ENCODE measurements around the gene HDHD5.

The HDHD5 gene

DNA sequence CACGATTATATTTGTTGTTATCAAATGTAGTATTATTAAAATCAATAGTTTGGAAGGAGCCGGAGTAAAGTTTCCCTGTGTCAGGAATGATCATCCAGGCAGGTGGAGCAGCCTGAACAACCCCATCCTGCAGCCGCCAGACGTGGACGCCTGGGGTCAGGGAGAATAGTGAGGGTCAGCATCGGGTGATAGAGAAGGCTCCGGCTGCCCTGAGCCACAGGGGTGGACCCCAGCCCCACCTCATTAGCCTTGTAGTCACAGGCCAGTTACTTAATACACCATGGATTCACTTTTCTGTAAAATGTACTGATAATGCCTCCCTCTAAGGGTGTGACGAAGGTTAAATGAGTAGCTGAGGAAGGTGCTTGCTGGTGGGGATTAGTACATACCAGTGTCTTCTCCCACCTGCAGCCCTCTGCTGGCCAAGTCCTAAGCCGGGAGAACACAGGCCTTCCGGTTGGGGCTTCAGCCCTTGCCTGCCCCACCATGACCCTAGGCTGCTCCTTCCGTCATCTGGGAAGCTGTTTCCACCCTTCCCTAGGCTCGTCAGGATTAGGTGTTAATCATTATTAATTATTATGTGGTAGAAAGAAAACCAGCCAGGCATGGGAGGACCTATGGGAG is 52.8 kb downstream of the HDHD5 start:
- no peak for DNase-seq (ENCODE audit: low spot score)

DNA sequence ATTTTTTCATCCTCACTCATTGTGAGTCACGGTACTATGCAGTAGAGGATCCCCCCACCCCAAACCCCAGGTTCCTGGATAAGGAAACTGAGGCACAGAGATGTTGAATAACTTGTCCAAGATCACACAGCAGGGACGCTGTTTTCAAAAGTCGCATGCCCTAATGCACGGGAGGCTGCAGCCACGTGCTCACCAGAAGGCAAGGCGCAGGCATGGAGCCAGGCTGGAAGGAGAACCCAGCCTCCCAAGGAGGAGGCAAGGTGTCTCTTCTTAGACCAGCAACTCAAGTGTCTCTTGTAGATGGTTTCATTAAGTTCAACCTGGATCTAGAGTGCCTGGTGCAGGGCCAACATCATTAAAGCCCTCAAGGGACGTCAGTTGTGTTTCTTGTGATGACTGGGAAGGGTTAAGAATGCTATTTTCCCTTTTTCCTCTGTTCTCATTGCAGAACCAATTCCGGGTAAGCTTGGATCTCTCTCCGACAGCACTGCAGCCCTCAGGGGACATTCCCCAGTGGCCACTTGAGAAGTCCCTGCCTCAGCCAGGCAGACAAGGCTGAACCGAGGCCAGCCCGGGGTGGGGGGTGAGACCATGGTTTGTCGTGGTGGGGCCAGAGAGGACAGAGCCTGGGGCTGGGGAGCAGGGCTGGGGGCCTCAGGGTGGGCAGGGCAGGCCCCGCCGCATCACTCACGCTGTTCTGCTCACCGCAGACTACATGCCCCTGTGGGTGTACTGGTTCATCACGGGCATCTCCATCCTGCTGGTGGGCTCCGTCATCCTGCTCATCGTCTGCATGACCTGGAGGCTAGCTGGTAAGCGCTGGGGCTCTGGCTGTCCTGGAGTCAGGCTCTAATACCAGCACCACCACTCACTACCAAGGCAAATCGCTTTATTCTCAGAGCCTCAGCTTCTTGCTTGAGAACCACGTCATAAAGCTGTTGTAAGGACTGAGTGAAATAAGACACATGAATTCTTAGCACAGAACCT is 53.6 kb downstream of the HDHD5 start:
- no peak for DNase-seq (ENCODE audit: low spot score)

DNA sequence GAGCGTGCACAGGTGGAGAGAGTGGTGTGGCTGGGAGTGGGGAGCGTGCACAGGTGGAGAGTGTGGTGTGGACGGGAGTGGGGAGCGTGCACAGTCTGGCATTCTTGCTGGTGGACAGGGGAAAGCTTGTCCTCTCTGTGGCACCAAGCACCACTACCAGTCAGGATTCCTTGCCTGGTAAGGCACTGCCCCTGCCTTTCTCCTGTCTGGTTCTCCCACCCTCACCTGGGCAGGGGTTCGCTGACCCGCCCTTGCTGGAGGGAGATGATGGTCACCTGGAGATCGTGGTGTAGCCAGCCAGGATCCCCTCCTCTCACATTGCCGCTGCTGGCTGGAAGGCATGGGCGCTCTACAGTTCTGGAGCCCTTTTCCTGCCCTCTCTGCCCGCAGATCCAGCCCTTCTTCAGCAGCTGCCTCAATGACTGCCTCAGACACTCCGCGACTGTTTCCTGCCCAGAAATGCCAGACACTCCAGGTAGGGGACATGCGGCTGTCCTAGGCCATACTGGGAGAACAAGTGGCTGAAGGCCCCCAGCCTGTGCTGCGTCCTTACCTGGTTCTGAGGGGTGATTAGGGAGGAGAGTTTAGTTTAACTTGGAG is 54.6 kb downstream of the HDHD5 start:
- no peak for DNase-seq (ENCODE audit: low spot score)

DNA sequence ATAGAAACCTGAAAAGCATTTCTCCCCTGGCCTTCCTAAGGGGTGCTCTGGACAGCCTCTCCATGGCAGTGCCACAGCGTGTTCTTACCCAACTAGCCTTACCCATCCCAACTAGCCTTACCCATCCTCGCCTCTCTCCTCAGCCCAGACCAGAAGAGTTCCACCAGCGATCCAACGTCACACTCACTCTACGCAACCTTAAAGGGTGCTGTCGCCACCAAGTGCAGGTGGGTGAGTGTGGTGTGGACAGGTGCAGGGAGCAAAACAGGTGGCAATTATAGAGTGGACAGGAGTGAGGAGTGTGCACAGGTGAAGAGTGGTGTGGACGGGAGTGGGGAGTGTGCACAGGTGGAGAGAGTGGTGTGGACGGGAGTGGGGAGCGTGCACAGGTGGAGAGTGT is 55.7 kb downstream of the HDHD5 start:
- DNase-seq (ENCODE audit: low spot score), result no peak

DNA sequence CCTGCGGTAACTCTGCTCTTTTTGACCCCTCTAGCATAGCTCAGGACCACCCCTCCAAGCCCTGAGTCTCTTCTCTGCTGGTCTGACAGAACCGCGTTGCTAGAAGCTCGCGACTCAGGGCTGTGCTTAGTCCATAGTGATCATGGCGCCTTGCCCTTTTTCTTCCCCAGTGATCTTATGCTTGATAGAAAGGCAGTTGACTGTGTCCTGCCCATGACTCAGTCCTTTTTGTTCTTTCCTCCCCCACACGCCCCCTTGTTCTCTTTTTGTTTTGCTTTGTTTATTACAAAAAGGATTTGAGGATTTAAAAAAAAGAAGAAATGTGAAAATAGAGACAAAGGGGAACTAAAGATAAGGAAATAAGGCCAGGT is 56.8 kb downstream of the HDHD5 start:
- DNase-seq (ENCODE audit: low spot score), result no peak

DNA sequence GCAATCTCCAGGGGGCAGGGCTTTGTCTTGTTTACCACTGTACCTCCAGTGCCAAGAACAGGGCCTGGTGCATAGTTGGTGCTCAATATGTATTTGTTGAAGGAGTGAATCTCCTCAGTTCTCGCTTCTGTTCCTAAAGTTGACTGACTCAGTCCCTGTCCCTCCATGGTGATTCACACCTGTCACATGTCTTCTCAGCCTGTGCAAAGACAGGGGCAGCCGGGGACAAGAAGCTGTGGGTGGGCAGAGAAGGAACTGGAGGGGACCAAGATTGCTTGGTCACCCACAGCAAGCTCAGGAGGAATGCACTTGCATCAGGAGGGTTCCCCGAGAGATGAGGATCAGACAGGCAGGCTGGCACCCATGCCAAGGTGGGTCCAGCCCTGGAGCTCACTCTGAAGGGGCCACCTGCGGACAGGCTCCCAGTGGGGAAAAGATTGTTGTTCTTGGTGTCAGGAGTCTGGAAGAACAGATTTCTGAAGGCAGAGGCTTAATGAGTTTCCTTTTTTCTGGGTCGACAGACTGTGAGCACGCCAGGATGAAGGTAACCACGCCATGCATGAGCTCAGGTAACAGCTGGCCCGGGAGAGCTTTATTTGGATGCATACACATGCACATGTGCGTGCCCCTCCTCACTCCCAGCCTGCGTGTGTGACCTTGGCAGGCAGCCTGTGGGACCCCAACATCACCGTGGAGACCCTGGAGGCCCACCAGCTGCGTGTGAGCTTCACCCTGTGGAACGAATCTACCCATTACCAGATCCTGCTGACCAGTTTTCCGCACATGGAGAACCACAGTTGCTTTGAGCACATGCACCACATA is 57.4 kb downstream of the HDHD5 start:
- no peak for DNase-seq (ENCODE audit: low spot score)

DNA sequence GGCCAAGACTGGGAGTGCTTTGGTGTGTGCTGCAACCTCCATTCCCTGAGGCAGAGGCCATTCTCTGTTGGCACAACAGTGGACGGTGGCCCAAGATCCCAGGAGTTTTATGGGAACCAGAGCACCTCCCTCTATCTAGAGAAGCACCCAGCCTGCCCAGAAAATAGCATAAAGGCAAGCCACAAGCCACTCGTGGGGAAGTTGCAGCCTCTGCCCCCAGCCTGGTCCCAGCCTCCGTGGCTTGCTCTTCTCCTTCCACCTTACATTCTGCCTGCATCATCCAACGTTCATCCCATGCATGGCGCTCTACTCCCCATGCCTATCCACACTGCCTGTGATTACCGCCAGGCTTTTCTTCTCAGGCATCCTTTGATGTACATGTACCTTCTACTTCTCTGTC is 58.5 kb downstream of the HDHD5 start:
- no peak for DNase-seq (ENCODE audit: low spot score)

DNA sequence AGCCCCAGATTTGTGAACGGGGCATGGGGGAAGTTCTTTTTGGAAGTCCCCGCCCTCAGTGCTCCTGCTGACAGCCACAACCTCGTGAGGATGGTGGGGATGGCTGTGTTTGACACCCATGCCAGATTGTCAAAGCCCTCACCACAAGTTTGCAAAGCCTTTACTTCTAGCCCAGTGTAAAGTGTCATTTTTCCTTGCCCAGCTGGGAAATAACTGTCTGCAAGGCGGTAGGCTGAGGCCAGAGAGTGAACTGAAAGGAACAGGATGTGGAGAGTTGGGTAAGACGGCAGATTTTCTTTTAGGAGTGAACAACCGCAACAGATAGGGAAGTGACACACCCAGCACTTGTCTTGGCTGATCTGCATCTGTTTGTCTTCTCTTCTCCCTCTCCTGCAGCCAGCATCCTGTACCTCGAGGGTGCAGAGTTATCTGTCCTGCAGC is 60.7 kb downstream of the HDHD5 start:
- no peak for DNase-seq (ENCODE audit: low spot score)

DNA sequence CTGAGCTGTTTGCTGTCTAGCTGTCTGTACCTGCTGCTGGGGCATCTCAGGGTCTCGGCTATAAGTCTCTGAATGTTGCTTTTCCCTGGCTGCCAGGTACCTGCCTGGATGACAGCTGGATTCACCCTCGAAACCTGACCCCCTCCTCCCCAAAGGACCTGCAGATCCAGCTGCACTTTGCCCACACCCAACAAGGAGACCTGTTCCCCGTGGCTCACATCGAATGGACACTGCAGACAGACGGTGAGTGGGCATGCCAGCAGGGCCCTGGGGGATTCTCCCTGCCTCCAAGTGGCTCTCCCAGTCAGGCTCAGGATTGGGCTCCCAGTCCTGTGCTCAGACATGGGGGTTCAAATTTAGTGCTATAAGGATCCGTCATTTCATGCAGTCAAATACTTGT is 61.4 kb downstream of the HDHD5 start:
- DNase-seq (ENCODE audit: low spot score), result no peak

DNA sequence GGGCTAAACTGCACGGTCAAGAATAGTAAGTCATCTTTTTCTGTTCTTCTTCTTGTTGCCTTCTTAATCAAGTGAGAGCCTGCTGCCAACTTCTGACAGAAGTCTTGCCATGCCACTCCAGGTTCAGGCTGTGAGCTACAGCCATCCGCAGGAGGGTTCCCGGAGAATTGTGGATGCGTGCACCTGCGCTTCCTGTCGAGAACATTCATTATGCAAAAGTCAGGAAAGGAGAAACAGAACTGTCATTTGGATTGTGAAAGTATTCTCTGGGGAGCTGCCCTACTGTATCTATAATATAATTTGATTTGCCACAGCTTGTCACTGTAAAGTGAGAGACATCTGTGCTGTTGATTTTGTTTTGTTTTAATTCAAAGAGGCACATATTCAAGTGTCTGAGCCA is 62.0 kb downstream of the HDHD5 start:
- DNase-seq (ENCODE audit: low spot score), result peak; percentile 44

DNA sequence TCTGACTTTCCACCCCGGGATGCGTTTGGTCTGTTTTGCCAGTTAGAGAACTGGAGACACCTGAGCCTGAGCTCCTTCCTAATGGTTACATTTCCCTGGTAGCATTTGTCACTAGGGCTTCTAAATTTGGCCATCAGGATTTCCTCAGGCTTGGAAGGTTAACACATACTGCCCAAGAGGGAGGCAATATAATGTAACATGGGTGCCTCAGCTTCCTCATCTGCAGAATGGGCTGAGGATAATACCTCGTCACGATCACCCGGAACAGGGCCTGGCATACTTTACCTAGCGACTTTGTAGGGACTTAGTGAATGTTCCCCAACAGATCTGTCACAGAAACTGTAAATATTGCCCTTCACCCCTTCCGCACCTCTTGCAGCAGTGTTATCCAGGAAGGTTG is 63.0 kb downstream of the HDHD5 start:
- DNase-seq (ENCODE audit: low spot score), result no peak

DNA sequence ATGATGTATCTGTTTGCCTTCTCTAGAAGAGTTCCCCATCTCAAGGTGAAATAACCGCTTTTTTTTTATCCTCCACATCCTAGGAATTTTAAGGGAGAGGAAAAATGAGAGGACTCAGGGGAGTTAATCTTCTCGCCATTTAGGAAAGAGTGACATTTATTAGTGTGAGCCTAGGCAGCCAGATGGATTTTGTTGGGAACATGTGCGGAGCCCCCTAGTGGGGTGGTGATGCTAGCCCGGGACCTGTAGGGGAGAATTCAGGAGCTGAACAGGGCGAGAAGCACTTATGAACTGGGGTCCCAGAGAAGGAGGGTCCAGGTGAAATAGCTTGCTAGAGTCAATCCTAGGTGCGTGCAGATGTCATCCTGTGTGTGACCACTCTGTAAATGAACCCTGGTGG is 63.5 kb downstream of the HDHD5 start:
- DNase-seq (ENCODE audit: low spot score), result no peak

DNA sequence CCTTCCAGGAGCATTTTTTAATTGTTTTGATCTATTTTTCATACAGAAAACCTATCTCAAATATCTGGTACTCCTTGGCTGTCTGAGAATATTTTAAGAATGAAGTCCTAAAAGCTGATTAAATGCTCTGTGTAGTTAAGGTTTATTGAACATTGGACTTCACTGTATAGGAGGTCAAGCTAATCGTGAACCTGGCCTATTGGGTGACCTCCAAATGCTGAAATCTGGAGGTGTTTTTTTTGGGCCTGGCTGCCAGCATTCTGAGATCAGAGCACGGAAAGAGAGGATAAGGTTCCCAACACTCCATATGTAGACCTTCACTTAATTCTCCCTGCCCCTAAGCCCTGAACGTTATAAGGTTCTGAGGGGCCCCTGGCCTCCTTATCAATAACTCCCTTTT is 66.0 kb downstream of the HDHD5 start:
- DNase-seq (ENCODE audit: low spot score), result no peak

DNA sequence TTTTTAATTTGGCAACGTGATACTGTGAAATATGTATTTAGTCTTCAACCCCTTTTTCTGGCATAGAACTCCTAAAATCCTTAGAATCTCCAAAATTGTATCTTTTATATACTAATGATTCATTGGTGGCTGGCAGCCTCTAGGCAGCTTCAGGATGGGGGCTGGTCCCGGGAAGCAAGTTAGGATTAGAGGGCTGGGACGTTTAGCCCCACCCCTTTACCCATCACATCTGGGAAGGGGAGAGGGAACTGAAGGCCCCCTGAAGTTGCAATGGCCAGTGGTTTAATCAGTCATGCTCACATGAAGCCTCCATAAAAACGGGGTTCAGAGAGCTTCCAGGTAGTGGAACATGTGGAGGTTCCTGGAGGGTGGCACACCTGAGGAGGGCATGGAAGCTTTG is 67.2 kb downstream of the HDHD5 start:
- DNase-seq (ENCODE audit: low spot score), result no peak

DNA sequence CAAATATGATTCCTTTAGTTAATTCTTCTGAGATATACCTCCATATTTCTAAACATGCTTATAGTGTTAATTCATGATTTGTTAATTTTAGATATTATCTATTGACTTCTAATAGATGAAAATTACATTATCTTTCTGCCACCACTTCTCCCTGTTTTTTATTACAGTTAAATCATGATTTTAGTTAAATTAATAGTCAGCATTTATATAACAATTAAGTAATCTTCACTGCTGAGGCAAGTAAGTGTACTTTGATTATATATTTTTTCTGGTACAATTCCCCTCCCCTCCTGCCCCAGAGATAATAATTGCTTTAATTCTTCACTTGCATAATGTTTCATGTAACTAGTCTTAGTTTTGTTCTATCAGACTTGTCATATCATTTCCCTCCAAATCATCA is 68.5 kb downstream of the HDHD5 start:
- no peak for DNase-seq (ENCODE audit: low spot score)
